GM12872 (cell line): ENCODE data around the gene FOXN1.

Source experiments
- CTCF ChIP-seq: IDR thresholded peaks from 3 replicates; pipeline ENCODE4 v1.5.1; 2011; ENCODE audit warnings: low read depth, mild to moderate bottlenecking, low read length, moderate library complexity; ENCODE audit not compliant: insufficient read depth

The FOXN1 gene

DNA sequence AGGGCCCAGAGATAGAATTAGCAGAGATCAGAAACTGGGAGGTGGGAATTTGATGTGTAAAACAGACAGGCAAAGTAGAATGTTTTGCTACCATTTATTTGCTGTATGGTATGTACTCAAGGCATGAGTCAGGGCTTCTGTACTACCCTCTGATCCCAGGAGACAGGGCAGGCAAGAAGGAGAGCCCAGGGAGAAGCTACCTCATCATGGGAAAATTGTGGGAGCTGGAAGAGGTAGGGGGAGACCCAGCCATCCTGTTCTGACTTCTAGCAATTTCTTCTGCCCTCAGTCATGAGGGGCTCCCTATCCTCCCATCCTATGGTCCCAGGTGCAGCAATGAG lies 66.9 kb downstream of the FOXN1 start:
- TF ChIP-seq CTCF, result no peak

GRCh38 chr17:28573521-28573920 lies 67.4 kb downstream of the FOXN1 start:
- no peak for TF ChIP-seq CTCF

- no peak for TF ChIP-seq CTCF
These were observed 67.9 kb downstream of the FOXN1 start for GRCh38 chr17:28573966-28574480.

DNA sequence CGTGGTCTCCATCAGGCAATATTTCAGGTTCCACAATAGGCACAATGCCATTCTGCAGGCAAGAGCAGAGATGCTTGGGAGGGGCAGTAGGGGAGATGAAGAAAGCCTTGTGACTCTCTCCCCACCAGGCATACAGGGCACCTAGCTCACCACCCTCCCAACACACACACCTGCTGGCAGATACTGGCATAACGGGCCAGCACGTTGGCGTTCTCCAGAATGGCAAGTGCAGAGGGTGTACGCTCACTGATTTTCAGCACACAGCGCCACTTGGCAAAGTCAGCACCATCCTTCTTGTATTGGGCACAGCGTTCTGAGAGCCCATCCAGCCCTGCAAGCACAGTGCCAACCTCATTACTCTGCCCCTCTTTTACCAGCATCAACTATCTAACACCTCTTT lies 68.4 kb downstream of the FOXN1 start:
- peak; percentile 47; the same call in 1 of the 3 replicates for TF ChIP-seq CTCF

- peak; percentile 47 for TF ChIP-seq CTCF
These were observed 69.1 kb downstream of the FOXN1 start for GRCh38 chr17:28575126-28575795.

- no peak for TF ChIP-seq CTCF
These were observed 70.8 kb downstream of the FOXN1 start, which contains the start of gene ALDOC for GRCh38 chr17:28576758-28577465. Gene ALDOC (minus strand): TSS chr17:28576895. CDS start chr17:28575532, 1,363 bp downstream.

DNA sequence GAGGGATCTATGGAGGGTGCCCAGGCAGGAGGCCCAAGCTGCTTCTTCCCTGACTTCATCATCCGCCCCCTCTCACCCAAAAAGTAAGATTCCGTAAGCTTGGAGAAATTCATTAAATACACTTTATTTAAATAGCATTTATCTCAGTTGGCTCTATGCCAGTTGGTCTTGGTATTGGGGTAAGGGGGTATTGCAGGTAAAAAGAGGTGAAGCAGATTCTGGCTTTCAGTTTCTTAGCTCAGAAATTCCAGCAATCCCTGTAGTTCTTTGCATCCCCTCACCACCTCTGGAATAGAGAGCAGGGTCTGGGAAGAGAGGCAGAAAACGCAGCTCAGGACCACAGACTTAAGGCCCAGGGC lies 71.3 kb downstream of the FOXN1 start:
- no peak for TF ChIP-seq CTCF
